ENCODE data around the gene ATAT1. TPM values are rescaled to one million over a fixed set of nuclear protein-coding genes. Genes with fewer than 3 reads are reported as not detected.

Gene ATAT1
- total and polyA plus RNA-seq, 10 of the 15 experiments (the other 5 are each of a cell fraction or from before 2014, with no cell fraction given) = 1.1 to 14.2 (median 6.9) TPM

DNA sequence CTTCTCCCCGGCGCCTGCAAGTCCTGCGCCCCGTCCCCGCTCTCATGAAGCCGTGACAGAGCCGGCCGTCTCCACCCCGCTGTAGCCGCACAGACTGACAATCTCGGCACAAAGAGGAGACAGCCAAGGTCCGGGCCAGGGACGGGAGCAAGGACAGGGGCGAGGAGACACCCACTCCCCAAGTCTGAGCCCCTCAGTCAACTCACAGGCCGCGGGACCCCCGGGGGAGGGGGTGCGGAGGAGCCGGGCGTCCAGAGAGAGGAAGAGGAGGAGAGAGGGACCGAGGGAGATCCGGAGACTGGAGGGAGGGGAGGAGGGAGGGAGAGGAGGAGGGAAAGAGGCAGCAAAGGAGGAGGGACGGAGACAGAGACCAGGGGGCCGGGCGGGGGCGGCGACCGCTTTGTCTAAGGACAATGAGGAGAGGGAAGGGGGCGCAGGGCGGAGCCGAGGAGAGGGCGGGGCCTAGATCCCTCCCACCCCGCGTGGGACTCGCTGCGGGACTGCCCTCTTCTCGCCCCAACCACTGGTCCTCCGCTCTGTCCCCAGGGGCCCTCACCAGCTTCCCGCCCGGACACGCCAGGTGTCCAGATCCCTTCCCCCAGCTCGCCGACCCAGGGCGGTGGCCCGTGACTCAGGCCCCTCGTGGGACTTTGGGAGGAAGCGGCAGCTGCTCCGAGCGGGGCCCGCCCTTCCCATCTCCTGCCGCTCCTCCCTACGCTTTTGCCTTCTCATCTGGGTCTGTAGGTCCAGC lies 60.4 kb downstream of the ATAT1 start:
- DNase-seq (ENCODE audit: low read depth, low spot score) (peak; percentile 94), ATAC-seq (peak; percentile 64), FAIRE-seq (peak; percentile 93)
- no TSS peak for BruUV-seq (replicated peaks)
- H3K9me3 ChIP-seq (replicated peaks; ENCODE audit: control insufficient read depth, insufficient read depth, low read length) = no peaks in the 10 kb centered on the region
- ChIA-PET CTCF (interaction anchor here (0.7 to 4.8 kb wide), 7 partner anchors 8 to 234 kb away, joined by 3 to 64 read pairs (median 17); partner anchors contain the start of genes DHX16, MDC1 and TUBB), SMC1A (ENCODE audit: uncharacterized antibody, unreplicated experiment) (interaction anchor here (1.2 to 6.9 kb wide), 8 partner anchors 8 to 124 kb away, joined by 3 to 73 read pairs (median 10); partner anchors contain the start of genes MDC1, MRPS18B and PPP1R10), POLR2A (interaction anchor here (0.9 to 6.1 kb wide), 8 partner anchors 7 to 78 kb away, joined by 5 to 167 read pairs (median 14); partner anchors contain the start of genes DHX16, MDC1 and TUBB), RAD21 (ENCODE audit: unreplicated experiment) (interaction anchor here (0.7 to 6.4 kb wide), 5 partner anchors 8 to 226 kb away, joined by 3 to 114 read pairs (median 8); partner anchors contain the start of genes MDC1, TUBB and VARS2)
- intact Hi-C loops (cut with micrococcal nuclease; ENCODE audit: unreplicated experiment) = loop anchor here (1.0 to 2.0 kb wide), 2 partner anchors 30 to 72 kb away; partner anchors contain the start of gene MDC1
- under 1% methylated on average over 39 of the region's 52 CpGs for WGBS (ENCODE audit: insufficient coverage, insufficient replicate concordance, low lambda C conversion rate, missing lambda C conversion rate)
- no peaks in the 10 kb centered on the region for H3K36me3 ChIP-seq (ENCODE audit: control insufficient read depth in 2 of 2, insufficient read depth in 2 of 2, low read length in 1 of 2)
- H3K4me3 ChIP-seq = peak overlapping the region; percentile 100
- in situ Hi-C loops (cut with MboI) = no loop called here
- peak overlapping the region; percentile 75 for H3K9ac ChIP-seq (ENCODE audit: control insufficient read depth, insufficient read depth, low read length)
- H3K27ac ChIP-seq (ENCODE audit: control insufficient read depth, insufficient read depth) = peak overlapping the region; percentile 96
- peak overlapping the region; percentile 38 for H2AFZ ChIP-seq (ENCODE audit: control insufficient read depth, low read depth, low read length)
- H3K4me1 ChIP-seq (ENCODE audit: control insufficient read depth, insufficient read depth, low read length) = peaks cover 15% of the 10 kb centered on the region
- H3K4me2 ChIP-seq (ENCODE audit: control insufficient read depth, insufficient read depth) = peak overlapping the region; percentile 70
- peaks cover 86% of the 10 kb centered on the region for H3K79me2 ChIP-seq (ENCODE audit: control insufficient read depth, insufficient read depth, low read length)
- H3K27me3 ChIP-seq (replicated peaks in 1 of 2; ENCODE audit: control insufficient read depth in 2 of 2, insufficient read depth in 2 of 2, low read length in 1 of 2) = no peaks in the 10 kb centered on the region
- H4K20me1 ChIP-seq (ENCODE audit: control insufficient read depth, insufficient read depth) = no peaks in the 10 kb centered on the region
- TF ChIP-seq ETV6 (conservative IDR thresholded peaks at IDR 0.05 in 1 of 2, IDR thresholded peaks at IDR 0.05 in 1 of 2; ENCODE audit: borderline replicate concordance in 1 of 2, low read depth in 1 of 2) = peak in 1 of 2 experiments; percentile 58; a peak in 1 of 4 replicates
- TF ChIP-seq ZNF274 (IDR thresholded peaks at IDR 0.05; ENCODE audit: insufficient read depth, insufficient read length) = no peak
- TF ChIP-seq GATAD2B (conservative IDR thresholded peaks at IDR 0.05; ENCODE audit: low read depth) = peak; percentile 96
- peak; percentile 94 to 97 for TF ChIP-seq IKZF2 (IDR thresholded peaks at IDR 0.05)
- TF ChIP-seq KAT2A (conservative IDR thresholded peaks at IDR 0.05; ENCODE audit: control insufficient read depth, low read depth, low read length) = no peak
- peak; percentile 100 for TF ChIP-seq TCF3 (IDR thresholded peaks at IDR 0.05; ENCODE audit: borderline replicate concordance, insufficient read depth, low read depth, low read length)
- TF ChIP-seq PKNOX1 (IDR thresholded peaks at IDR 0.05) = peak; percentile 74
- TF ChIP-seq ZZZ3 (IDR thresholded peaks at IDR 0.05; ENCODE audit: control insufficient read depth, insufficient read length, low read depth) = no peak
- TF ChIP-seq E2F4 (IDR thresholded peaks at IDR 0.05; ENCODE audit: low read depth, low read length) = 0 out of 2 replicates have a peak, but pooled peaks have one; percentile 5
- no peak for TF ChIP-seq KDM1A (IDR thresholded peaks at IDR 0.05; ENCODE audit: borderline replicate concordance)
- TF ChIP-seq SKIL (IDR thresholded peaks at IDR 0.05; ENCODE audit: low read depth, poor library complexity, severe bottlenecking) = peak; percentile 49
- TF ChIP-seq TCF12 (IDR thresholded peaks at IDR 0.05; ENCODE audit: low read depth, low read length) = peak; percentile 100
- no peak for TF ChIP-seq SMC3 (IDR thresholded peaks at IDR 0.05; ENCODE audit: borderline replicate concordance, low read length)
- no peak for TF ChIP-seq FOXK2 (IDR thresholded peaks at IDR 0.05)
- TF ChIP-seq WRNIP1 (IDR thresholded peaks at IDR 0.05; ENCODE audit: borderline replicate concordance, low read depth, low read length) = no peak
- TF ChIP-seq IRF4 (IDR thresholded peaks at IDR 0.05; ENCODE audit: low read depth, low read length) = peak; percentile 46; the same call in 1 of the 2 replicates
- peak; percentile 98 for TF ChIP-seq PAX5 (IDR thresholded peaks at IDR 0.05; ENCODE audit: borderline replicate concordance, low read depth, low read length)
- TF ChIP-seq NR2C1 (IDR thresholded peaks at IDR 0.05) = peak; percentile 52
- peak; percentile 89 for TF ChIP-seq SP1 (IDR thresholded peaks at IDR 0.05; ENCODE audit: low read depth, low read length)

All from GM12878 (cell line).